Stimulated activated CD4-positive, alpha-beta T cell treated with anti-CD3 and anti-CD28 coated beads, Interleukin-4, amount 100 ng/mL, for 24 hours (primary cell): ENCODE data around the gene VEGFB.

Source experiments
- DNase-seq: peaks from one replicate; pipeline ENCODE4 v3.0.0-alpha.2; 2020

VEGFB gene

GRCh38 chr11:64211181-64211872 lies 23.1 kb upstream of the VEGFB start:
- no peak for DNase-seq

- no peak for DNase-seq
Observed at GRCh38 chr11:64216879-64217278, 17.5 kb upstream of the VEGFB start.

GRCh38 chr11:64218628-64219353 lies 15.6 kb upstream of the VEGFB start:
- DNase-seq: no peak

DNA sequence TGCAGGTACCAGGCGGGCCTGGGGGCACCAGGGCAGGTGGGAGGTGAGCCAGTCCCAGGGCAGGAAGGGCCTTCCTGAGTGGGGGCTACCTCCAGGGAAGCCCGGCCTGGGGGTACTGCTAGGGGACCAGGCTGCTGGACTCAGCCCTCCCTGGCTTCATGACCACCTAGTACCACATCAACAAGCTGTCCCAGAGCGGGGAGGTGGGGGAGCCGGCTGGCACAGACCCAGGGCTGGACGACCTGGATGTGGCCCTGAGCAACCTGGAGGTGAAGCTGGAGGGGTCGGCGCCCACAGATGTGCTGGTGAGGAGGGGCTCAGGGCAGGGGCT lies 15.1 kb upstream of the VEGFB start:
- no peak for DNase-seq

DNA sequence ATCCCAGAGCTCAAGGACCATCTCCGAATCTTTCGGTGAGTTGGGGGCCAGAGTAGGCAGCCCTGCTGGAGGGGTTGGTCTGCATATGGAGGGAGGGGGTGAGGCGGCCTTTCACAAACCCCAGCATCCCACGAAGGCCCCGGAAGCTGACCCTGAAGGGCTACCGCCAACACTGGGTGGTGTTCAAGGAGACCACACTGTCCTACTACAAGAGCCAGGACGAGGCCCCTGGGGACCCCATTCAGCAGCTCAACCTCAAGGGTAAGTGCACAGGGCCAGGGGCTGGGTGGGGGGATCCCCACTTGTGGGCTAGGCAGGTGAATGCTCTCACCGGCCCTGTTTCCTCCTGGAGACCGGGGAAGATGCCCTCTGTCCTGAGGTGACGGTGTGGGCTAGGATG lies 14.6 kb upstream of the VEGFB start:
- no peak for DNase-seq

DNA sequence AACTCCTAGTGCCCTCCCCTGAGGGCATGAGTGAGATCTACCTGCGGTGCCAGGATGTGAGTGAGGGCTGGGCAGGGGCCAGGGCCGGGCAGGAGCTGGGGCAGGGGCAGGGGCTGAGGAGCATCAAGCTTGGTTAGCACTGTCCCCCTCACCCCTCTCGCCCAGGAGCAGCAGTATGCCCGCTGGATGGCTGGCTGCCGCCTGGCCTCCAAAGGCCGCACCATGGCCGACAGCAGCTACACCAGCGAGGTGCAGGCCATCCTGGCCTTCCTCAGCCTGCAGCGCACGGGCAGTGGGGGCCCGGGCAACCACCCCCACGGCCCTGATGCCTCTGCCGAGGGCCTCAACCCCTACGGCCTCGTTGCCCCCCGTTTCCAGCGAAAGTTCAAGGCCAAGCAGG lies 14.1 kb upstream of the VEGFB start:
- DNase-seq: no peak

DNA sequence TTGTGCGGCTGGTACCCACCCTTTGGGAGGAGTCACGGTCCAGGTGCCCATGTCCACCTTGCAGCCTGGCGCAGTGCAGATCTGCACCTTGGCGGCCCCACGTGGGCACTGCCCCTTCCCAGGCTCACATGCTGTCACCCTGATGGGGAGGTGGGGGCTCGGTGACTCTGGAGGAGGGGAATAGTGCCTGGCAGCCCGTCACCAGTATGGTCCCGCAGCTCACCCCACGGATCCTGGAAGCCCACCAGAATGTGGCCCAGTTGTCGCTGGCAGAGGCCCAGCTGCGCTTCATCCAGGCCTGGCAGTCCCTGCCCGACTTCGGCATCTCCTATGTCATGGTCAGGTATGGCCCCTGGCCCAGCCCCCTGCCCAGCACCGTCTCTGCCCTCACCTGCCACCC lies 13.6 kb upstream of the VEGFB start:
- no peak for DNase-seq

- DNase-seq: no peak
Observed at GRCh38 chr11:64222651-64223000, 11.8 kb upstream of the VEGFB start.

DNA sequence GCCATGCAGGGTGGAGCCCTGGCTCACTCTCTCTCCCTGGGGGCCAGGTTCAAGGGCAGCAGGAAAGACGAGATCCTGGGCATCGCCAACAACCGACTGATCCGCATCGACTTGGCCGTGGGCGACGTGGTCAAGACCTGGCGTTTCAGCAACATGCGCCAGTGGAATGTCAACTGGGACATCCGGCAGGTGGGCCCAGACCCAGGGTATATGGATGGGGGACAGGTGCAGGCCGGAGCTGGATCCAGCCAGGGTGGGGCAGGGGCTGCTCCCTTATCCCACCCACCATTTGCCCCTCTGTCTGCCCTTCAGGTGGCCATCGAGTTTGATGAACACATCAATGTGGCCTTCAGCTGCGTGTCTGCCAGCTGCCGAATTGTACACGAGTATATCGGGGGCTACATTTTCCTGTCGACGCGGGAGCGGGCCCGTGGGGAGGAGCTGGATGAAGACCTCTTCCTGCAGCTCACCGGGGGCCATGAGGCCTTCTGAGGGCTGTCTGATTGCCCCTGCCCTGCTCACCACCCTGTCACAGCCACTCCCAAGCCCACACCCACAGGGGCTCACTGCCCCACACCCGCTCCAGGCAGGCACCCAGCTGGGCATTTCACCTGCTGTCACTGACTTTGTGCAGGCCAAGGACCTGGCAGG lies 11.3 kb upstream of the VEGFB start:
- no peak for DNase-seq

DNA sequence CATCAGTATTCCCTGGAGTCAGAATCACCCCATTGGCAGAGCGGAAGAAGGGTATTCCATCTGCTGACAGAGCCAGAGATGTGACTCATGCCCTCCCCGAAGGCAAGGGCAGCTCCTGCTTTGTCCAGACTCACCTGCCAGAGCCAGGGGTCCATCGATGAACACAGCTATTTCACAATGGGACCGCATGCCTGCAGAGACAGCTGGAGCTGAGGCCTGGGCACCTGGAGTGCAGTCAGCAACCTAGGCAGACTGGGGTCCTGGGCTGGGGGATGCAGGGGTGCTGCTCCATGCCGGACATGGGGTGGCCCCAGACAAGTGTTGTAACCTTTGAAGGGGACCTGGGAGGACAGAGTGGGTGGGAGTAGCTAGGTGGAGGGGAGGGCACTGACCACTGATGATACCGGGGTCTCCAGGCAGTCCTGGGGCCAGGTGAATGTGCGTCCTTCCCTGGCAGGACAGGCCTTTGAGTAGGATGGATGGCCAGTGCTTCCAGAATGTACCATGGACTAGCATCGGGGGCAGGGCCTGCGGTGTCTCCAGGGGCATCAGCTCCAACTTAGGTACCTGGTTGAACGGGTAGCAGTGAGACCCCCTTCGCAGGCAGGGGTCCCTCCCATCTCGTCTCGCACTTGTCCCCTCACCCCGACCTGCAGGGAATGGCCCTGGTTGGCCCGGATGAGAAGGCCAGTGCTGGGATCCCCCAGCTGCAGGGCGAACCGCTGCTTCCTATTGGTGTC lies 10.1 kb upstream of the VEGFB start:
- DNase-seq: no peak

DNA sequence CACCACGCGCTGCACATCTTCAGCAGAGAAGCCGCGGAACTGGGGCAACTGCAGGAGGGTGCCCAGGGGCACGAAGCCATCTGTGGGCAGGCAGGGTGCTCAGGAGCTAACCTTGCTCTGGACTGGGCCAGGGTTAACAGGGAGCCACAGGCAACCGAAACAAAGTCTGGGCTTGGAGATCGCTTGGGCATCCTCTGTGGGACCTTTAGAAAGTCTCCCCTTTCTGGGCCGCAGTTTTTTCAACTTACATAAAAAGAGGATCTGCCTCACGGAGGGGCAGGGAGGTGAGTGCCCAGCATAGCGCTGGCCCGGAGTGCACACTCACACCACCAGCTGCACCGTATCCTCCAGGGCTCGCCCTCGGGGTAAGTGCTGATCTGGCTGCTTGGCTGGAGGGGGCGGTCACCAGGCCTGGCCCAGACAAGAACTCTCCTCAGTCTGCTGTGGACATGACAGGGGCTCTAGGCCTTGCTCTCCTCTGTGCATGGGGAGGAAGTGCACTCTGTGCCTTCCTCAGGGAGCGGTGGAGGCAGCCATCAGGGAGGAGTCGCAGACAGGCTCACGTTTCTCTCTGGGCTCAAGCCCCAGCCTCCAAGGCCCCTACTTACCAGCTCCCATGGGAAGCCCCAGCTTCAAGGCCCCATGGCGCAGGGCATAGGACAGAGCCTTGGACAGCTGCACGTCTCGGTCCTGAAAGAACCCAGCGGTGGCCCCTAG lies 9.3 kb upstream of the VEGFB start:
- DNase-seq: no peak

GRCh38 chr11:64225608-64226506 lies 8.5 kb upstream of the VEGFB start, which contains the start of the genes NUDT22 and TRPT1:
Gene NUDT22 (plus strand): TSS chr11:64226274. CDS start chr11:64226653, 379 bp downstream.
Gene TRPT1 (minus strand): TSS chr11:64226186. CDS start chr11:64225860, 326 bp downstream.
- peak; percentile 93 for DNase-seq

- DNase-seq: peak; percentile 62
Observed at GRCh38 chr11:64226507-64227051, 7.8 kb upstream of the VEGFB start.

DNA sequence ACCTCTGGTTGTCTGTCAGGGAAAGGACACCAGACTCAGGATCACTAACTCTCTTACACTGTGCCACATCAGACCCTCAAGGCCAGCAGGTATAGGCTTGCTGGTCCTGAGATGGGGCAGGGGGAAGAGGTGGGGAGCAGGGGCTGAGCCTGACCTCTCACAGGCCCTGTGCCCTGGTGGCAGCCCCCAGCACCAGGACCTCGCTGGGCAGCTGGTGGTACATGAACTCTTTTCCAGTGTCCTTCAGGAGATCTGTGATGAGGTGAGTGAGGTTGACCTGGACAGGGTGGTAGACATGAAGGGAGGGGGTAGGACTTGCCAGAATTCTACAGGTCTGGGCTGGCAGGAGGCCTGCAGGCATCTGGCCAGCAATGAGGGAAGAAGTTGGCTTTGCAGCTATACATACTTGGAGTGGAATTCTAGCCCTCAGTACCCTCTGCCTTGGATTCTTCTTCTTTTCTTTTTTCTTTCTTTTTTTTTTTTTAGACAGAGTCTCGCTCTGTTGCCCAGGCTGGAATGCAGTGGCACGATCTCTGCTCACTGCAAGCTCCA lies 6.9 kb upstream of the VEGFB start:
- no peak for DNase-seq

GRCh38 chr11:64229090-64229743 lies 5.2 kb upstream of the VEGFB start:
- no peak for DNase-seq

DNA sequence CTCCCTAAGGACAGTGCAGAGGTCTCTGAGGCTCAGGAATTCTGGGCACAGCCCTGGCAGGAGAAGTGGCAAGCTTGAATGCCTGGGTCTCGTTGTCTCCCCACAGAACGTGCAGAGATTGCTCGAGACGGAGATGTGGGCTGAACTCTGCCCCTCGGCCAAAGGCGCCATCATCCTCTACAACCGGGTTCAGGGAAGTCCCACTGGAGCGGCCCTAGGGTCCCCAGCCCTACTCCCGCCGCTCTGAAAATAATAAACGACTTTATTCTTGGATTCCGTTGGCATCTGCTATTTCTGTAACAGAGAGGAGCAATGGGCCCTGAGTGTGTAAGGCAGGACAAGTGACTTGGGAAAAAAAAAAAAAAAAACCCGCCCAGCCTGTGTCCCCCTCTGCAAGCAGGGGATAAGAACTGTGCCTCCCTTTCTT lies 4.6 kb upstream of the VEGFB start:
- no peak for DNase-seq

GRCh38 chr11:64230171-64230984 lies 4.0 kb upstream of the VEGFB start, which contains the start of gene DNAJC4:
Gene DNAJC4 (plus strand): TSS chr11:64230548. CDS start chr11:64230855, 307 bp downstream.
- peak; percentile 91 for DNase-seq

GRCh38 chr11:64230985-64231365 lies 3.4 kb upstream of the VEGFB start:
- DNase-seq: no peak

- DNase-seq: no peak
Observed at GRCh38 chr11:64231546-64231945, 2.8 kb upstream of the VEGFB start.
